ENCODE data around the gene ZNF175.

The ZNF175 gene

DNA sequence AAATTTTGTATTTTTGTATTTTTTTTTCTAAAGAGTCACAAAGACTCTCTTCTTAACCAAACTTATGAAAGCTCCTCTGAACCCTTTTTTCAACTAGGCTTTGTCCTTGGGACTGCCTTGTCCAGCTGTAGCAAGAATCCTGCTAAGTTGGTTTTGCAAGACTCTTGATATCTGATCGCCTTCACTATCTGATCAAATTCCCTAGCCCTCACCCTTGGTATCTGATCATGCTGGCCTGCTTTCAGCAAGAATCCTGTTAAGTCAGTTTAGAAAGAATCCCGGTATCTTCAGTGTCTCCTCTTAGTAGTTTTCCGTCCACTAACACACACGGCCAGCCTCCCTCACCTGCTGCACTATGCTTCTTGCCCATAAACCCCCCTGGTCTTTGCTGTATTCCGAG lies 61.0 kb downstream of the ZNF175 start:
- DNase-seq: no peak

GRCh38 chr19:51637362-51637978 lies 66.4 kb downstream of the ZNF175 start:
- no peak for DNase-seq

DNA sequence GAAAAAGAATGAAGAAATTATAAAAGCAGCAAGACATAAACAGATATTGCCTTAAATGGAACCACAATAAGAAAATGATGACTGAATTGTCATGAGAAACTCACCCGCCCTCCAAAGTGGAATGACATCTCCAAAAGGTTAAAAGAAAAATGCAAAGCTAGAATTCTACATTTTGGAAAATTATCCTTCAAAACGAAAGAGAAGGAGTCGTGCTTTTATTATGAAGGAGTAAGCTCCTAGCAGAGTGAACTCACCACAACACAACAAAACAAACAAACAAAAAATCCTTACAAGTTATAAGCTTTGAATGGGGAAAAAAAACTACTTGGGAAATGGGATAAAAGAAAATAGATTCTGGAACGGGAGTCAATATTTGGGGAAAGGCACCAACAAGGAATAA lies 68.8 kb downstream of the ZNF175 start:
- DNase-seq: no peak

GRCh38 chr19:51640386-51640785 lies 69.3 kb downstream of the ZNF175 start:
- DNase-seq: no peak

DNA sequence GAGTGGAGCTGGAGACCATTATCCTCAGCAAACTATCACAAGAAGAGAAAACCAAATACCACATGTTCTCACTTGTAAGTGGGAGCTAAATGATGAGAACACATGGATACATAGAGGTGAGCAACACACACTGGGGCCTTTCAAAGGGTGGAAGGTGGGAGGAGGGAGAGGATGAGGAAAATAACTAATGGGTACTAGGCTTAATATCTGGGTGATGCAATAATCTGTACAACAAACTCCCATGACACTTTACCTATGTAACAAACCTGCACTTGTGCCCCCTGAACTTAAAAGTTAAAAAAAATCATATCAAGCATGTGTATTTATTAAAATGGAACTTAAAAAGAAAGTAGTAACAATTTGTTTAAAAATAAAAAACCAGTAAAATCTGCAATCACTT lies 70.6 kb downstream of the ZNF175 start:
- no peak for DNase-seq
